ENCODE measurements around the gene NUAK1.

Gene NUAK1

DNA sequence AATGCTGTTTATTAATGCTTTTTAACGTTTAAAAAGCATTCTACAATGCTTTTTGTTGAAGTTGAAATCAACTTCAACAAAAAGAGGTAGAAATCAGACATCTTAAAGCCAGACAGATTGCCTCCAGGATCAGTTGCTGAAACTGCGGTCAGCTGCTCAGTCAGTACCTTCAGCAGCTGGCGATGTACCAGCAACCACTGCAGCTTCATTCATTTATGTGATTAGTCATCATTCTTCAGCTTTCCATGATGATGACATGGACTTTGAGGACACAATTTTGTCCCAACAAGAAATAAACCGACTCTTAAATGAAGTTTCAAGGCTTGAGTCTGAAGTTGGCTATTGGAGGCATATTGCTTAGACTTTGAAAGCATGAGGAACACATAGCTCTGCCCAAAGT lies 31.5 kb upstream of the NUAK1 start:
- Histone ChIP-seq H2AFZ (ENCODE audit: low read depth) (peak overlapping the region; percentile 41; the same call in 1 of the 2 replicates), H3K4me2 (peak overlapping the region; percentile 96), H3K36me3 (ENCODE audit: insufficient read depth) (no peaks in the 10 kb centered on the region), H3K4me1 (ENCODE audit: low read depth, poor library complexity, severe bottlenecking) (peaks cover 61% of the 10 kb centered on the region), H4K20me1 (ENCODE audit: insufficient read depth) (no peaks in the 10 kb centered on the region), H3K27ac (peak overlapping the region; percentile 93), H3K9ac (peak overlapping the region; percentile 49; the same call in 1 of the 2 replicates), H3K27me3 (ENCODE audit: insufficient read depth, low read depth) (no peaks in the 10 kb centered on the region), H3K4me3 (IDR thresholded peaks at IDR 0.05; ENCODE audit: insufficient read depth, low read depth, low read length) (no peak overlapping the region), H3K79me2 (ENCODE audit: insufficient read depth, low read depth) (no peaks in the 10 kb centered on the region)
- TF ChIP-seq, protein P1, sequence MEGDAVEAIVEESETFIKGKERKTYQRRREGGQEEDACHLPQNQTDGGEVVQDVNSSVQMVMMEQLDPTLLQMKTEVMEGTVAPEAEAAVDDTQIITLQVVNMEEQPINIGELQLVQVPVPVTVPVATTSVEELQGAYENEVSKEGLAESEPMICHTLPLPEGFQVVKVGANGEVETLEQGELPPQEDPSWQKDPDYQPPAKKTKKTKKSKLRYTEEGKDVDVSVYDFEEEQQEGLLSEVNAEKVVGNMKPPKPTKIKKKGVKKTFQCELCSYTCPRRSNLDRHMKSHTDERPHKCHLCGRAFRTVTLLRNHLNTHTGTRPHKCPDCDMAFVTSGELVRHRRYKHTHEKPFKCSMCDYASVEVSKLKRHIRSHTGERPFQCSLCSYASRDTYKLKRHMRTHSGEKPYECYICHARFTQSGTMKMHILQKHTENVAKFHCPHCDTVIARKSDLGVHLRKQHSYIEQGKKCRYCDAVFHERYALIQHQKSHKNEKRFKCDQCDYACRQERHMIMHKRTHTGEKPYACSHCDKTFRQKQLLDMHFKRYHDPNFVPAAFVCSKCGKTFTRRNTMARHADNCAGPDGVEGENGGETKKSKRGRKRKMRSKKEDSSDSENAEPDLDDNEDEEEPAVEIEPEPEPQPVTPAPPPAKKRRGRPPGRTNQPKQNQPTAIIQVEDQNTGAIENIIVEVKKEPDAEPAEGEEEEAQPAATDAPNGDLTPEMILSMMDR (conservative IDR thresholded peaks at IDR 0.05; ENCODE audit: low read depth, low read length) = no peak

DNA sequence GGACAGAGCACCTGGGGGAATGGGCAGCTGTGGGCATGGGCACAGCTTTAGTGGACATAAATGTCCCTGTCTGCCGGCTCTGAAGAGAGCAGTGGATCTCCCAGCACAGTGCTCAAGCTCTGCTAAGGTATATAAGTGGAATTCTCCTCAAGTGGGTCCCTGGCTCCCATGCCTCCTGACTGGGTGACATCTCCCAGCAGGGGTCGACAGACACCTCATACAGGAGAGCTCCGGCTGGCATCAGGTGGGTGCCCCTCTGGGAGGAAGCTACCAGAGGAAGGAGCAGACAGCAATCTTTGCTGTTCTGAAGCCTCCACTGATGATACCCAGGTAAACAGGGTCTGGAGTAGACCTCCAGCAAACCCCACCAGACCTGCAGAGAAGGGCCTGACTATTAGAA lies 25.0 kb upstream of the NUAK1 start:
- Histone ChIP-seq H3K27me3 (ENCODE audit: insufficient read depth, low read depth) (no peaks in the 10 kb centered on the region), H3K4me1 (ENCODE audit: low read depth, poor library complexity, severe bottlenecking) (no peaks in the 10 kb centered on the region), H3K27ac (no peak overlapping the region), H3K36me3 (ENCODE audit: insufficient read depth) (no peaks in the 10 kb centered on the region), H4K20me1 (ENCODE audit: insufficient read depth) (no peaks in the 10 kb centered on the region), H2AFZ (ENCODE audit: low read depth) (no peak overlapping the region), H3K4me3 (IDR thresholded peaks at IDR 0.05; ENCODE audit: insufficient read depth, low read depth, low read length) (no peak overlapping the region), H3K9ac (no peak overlapping the region), H3K4me2 (no peak overlapping the region), H3K79me2 (ENCODE audit: insufficient read depth, low read depth) (no peaks in the 10 kb centered on the region)
- TF ChIP-seq, protein P1 (conservative IDR thresholded peaks at IDR 0.05; ENCODE audit: low read depth, low read length) = no peak

DNA sequence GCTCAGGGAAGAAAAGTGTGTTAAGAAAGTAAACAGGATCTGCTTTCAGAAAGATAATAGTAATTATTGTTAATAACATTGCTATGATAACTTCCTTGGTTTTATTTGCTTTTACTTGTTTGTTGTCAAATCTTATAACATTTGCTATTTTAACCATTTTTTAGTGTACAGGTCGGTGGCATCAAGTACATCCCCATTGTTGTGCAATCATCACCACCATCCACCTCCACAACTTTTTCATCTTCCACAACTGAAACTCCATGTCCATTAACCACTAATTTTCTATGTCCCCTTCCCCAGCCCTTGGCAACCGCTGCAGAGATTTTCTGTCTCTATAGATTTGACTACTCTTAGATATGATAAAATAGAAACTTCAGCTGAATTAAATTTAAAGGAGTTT lies 22.7 kb upstream of the NUAK1 start:
- H4K20me1 ChIP-seq (ENCODE audit: insufficient read depth) = no peaks in the 10 kb centered on the region
- no peaks in the 10 kb centered on the region for H3K27me3 ChIP-seq (ENCODE audit: insufficient read depth, low read depth)
- no peak overlapping the region for H3K27ac ChIP-seq
- H3K36me3 ChIP-seq (ENCODE audit: insufficient read depth) = no peaks in the 10 kb centered on the region
- no peak overlapping the region for H3K9ac ChIP-seq
- no peak overlapping the region for H3K4me3 ChIP-seq (IDR thresholded peaks at IDR 0.05; ENCODE audit: insufficient read depth, low read depth, low read length)
- no peaks in the 10 kb centered on the region for H3K4me1 ChIP-seq (ENCODE audit: low read depth, poor library complexity, severe bottlenecking)
- no peaks in the 10 kb centered on the region for H3K79me2 ChIP-seq (ENCODE audit: insufficient read depth, low read depth)
- H2AFZ ChIP-seq (ENCODE audit: low read depth) = no peak overlapping the region
- no peak overlapping the region for H3K4me2 ChIP-seq
- TF ChIP-seq, protein P1 (conservative IDR thresholded peaks at IDR 0.05; ENCODE audit: low read depth, low read length) = no peak

DNA sequence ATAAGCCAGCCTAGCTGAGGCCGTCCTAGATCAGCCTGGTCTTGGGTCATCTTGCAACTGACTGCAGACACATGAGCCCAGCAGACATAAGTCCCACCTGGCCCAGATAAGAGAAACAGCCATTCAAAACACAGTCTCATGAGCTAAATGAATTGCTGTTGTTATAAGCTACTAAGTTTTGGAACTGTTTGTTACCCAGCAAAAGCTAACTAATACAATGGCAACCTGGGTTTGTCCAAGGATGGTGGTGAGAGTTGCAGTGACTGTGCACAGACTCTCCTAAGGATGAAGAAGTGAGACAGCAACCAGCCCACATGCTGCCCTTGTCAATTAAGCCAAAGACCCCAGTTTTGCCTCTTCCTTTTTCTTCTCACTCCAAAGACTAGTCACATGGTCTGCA lies 22.2 kb upstream of the NUAK1 start:
- Histone ChIP-seq H3K36me3 (ENCODE audit: insufficient read depth) (no peaks in the 10 kb centered on the region), H2AFZ (ENCODE audit: low read depth) (no peak overlapping the region), H3K27me3 (ENCODE audit: insufficient read depth, low read depth) (no peaks in the 10 kb centered on the region), H3K27ac (no peak overlapping the region), H3K4me3 (IDR thresholded peaks at IDR 0.05; ENCODE audit: insufficient read depth, low read depth, low read length) (no peak overlapping the region), H3K9ac (no peak overlapping the region), H3K79me2 (ENCODE audit: insufficient read depth, low read depth) (no peaks in the 10 kb centered on the region), H3K4me1 (ENCODE audit: low read depth, poor library complexity, severe bottlenecking) (no peaks in the 10 kb centered on the region), H3K4me2 (no peak overlapping the region), H4K20me1 (ENCODE audit: insufficient read depth) (no peaks in the 10 kb centered on the region)
- TF ChIP-seq, protein P1 (conservative IDR thresholded peaks at IDR 0.05; ENCODE audit: low read depth, low read length) = no peak

All from KMS-11 (cell line).